ENCODE data around the gene DKK3.

DKK3 gene

DNA sequence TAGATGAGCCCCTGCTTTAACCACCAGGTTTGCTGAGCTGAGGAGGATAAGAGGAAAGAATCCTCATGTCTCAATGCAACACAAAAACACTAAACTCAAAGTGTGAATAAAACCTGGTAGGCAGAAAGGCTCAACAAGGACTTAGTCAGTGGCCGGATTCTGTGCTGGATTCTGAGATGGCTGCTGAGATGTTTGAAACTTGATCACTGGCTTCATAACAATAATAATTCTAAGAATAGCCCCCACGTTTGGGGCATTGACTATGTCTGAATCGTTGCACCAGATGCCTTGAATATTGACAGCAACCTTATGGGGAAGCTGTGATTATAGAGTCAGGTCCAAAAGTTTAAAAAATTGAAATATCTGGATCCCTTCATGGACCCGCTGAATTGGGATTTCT is 4.6 kb downstream of the DKK3 start:
- DNase-seq (ENCODE audit: low read depth in 3 of 3), result no peak

DNA sequence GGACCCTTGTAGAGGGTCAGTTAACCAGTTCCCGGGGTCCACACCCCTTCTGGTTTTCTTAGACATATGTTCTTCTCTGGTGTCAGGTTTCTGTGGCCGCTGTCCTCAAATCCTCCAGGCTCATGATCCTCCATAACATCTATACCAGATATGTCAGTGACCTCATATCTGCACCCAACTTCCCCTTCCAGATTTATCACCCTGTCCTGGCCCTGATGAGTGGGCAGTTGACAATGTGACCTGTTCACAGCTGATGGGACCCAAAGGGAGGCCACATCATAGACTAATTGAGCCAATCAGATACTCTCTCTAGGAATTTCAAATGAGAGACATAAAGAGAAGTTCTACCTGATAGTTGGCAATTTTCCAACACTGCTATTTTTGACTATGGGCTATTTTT is 5.1 kb downstream of the DKK3 start:
- no peak for DNase-seq (ENCODE audit: low read depth in 3 of 3)

DNA sequence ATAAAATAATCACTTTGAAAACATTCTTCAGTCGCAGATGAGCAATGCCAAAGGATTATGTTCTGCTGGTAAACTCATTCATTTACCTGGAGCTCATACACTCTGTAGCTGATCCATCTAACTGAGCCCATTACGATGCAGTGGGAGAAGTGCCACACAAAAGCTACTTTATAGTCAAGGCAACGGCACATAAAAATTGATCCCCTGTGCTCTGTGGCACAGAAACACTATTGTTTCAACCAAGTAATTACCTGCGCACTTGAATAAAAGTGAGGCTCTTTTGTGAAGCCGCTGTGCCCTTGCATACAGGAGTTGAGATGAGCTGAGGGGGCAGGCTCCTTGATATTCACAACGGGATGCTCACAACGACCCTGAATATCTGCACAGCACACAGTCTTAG is 7.2 kb downstream of the DKK3 start:
- DNase-seq (ENCODE audit: low read depth in 3 of 3), result no peak

DNA sequence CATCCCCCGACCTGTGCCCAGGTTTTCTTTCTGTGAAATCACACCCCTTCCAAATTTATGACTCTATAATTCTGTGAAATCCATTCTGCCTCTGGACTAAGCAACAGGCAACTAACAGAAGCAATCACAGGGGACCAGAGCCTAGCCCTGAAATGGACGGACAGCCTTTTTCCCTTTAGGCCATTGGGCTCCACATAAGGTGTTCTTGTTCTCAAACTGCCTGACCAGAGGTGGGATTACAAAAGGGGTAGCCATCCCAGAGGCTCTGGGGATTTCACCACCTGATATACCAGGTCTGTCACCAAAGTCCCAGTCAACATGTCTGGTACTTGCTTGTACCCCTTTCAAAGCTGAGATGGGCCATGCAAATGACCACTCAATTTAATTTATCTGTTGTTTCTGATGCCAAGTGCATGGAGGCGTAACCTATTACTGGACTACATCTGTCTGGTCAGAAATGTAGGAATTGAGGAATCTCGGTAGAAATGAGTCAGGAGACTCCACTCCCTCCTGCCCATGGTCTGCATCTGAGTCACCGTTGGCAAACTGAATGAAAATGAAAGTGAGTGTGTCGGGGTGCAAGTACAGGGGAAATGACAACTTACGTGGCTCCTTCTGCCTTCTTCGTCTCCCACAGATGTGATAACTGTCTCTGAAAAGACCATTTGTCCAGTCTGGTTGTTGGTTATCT is 10.2 kb downstream of the DKK3 start:
- DNase-seq (ENCODE audit: low read depth in 3 of 3), result no peak

DNA sequence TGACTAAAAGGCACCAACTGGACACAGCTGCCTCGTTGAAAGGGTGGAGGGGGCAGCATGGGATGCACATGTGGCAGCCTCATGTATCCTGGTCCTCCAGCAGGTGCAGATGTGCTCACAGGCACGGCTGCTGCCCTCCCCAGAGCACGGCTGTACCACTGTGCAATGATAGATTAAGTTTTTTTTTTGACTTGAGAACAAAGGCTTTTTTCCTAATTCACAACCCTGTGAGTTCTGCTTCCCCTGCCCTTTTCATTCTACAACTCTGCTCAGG is 11.4 kb downstream of the DKK3 start:
- DNase-seq (ENCODE audit: low read depth in 3 of 3), result no peak

DNA sequence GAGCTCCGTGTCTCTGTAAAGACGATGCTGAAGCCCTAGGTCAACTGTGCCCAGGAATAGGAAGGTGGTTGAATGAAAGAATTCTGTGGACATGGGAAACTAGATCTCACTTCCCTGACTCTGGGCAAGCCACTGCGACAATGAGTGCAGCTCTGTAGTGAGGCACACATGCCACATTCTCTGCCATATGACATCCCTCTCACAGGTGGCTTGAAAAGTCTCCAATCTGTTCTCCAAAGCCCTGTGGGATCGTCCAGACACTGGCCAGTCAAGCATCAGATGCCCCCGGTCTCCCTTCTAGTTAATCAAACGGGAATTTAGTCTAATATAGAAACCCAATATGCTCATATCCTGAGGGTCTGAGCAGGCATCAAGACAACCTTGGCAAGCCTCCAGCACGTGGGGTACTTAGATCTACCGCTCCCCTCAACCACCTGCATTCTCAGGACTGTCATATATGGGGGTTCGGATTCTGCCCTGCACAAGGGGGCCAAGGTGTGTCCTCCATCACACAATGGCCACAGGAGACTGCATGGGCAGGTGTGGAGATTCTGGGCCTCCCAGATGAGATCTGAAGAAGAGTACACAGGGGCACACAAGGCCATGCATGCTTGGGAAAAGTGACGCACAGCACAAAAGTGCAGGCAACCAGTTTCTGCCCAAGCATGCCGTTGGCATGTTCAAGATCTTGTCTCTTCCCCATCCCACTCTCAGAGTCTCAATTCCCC is 11.9 kb downstream of the DKK3 start:
- DNase-seq (ENCODE audit: low read depth in 3 of 3), result no peak

DNA sequence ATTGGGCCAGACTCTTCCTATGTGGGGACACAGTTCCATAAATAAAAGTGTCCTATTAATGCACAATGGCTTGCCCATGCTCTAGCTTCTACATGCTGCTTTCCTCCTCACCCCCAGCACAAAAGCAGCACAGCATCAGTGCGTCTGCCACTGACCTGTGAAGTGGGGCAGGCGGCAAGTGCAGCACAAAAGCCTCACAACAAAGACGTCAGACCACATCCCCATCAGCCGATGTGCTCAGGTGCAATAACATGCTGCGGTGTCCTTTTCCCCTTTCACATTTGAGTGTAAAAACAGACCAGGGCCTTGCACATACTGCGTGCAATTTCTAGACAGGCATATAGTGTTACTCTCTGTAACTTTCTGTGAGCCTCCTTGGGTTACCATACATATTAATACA is 12.8 kb downstream of the DKK3 start:
- DNase-seq (ENCODE audit: low read depth in 3 of 3), result no peak

DNA sequence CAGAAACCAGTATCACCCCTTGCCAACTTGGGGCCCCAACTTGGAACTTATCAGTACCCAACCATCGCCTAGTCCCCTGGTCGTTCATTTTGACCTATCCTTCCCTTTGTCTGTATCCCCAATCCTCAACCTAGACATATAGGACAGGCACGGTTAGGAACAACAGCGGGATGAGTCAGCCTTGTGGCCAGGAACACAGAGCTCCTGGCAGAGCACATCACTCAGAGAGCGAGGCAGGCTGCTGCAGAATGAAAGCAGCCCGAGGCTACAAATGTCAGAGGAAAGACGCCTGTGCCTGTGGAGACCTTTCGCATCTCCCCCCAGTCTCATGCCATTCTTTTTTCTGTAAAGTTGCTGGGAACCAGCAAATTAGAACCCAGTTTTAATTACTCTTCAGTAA is 14.6 kb downstream of the DKK3 start:
- DNase-seq (ENCODE audit: low read depth in 3 of 3), result no peak

DNA sequence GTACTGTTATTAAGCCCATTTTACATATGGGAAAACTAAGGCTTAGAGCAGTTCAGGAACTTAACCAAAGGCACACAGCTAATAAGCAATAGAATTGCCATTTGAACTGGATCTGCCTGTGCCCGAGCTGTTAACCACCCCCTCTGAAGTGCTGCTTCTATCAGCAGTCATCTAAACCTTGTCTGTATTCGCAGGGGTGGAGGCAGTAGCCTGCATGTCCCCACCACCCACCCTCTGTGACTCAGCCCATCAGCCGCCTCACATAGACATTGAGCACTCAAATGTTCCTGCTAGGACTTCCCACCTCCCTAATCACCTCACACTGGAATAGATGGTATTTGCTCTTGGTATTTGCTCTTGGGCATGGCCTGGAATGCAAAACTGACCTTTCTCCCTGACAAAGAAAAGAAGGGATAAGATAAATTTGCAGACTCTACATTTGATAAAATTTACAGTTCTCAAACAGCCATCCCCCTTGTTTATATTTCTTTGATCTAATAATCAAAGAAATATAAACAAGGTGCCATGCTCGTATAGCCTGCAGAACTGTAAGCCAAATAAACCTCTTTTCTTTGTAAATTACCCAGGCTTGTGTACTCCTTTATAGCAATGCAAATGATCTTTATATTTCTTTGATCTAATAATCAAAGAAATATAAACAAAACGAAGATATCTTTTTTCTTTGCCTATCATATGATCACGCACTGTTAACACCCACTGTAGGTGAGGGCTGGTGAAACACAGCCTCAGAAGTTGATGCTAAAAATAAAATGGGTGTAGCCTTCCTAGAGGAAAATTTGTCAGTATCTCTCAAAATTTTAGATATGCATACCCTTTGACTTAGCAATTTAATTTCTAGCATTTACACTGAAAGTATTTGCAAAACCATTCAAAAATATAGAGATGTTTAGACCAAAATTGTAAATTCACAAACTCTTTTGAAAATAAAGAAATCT is 15.9 kb downstream of the DKK3 start:
- DNase-seq (ENCODE audit: low read depth in 3 of 3), result no peak

DNA sequence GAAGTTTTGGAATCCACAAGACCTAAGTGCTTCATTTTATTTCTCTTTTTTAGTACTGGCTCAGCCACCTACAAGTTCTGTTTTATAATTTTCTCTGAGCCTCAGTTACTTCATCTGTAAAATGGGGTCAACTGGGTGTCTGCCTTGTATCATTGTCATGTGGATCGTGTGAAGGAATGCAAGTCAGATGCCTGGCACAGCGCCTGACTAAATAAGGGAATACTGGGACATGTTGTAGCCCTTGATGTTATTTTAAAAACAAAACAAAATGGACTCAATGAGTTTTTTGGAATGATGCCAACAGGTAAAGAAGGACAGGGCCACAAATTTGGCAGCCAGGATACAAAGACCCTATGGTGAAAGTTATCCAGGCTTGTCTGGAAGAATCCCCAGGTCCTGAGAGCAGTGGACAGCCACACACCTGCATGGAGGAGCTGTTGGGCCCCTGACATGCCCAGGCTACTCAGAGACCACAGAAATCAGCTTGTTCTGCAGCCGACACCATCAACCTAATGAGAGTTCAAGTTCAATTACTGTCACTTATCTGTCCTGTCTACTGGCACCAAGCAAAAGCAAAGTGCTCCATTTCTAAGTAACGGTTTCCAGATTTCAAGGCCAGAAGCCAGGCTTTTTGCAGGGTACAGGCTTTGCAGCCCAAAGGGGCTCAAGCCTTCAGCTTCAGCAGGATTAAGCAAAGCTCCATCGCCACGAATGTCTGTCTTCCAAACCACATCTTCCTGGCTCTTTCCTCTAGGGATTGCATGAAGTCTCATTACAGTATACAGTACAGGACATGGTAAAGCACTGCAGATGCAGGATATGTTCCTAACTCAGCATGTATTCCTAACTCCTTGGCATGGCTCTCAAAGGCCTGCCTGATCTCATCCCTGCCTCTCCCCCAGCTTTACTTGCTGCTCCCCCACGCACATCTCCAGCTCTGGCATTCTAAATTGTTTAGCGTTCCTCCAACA is 18.4 kb downstream of the DKK3 start:
- DNase-seq (ENCODE audit: low read depth in 3 of 3), result no peak

DNA sequence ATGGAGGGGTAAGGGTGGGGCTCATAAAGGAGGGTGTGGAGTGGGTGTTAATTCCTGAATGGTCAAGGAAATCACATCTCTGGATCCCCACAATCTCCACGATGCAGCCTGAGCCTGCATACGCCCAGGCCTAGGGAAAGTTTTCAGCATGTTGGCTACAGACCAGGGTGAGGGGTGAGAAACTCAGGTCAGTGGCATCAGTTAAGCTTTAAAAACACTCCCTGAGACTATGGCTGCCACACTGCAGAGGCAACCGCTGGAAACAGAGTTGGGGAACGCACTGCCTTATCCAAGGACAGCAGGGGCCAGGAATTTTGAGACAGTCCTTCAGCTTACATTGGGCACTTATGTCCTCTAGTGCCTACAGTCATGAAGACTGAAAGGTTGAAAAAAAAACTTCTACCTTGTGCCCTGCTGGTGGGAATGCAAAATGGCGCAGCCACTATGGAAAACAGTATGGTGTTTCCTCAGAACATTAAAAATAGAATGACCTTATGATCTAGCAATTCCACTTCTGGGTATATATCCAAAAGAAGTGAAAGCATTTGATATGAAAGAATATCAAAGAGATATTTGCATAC is 19.7 kb downstream of the DKK3 start:
- no peak for DNase-seq (ENCODE audit: low read depth in 3 of 3)

DNA sequence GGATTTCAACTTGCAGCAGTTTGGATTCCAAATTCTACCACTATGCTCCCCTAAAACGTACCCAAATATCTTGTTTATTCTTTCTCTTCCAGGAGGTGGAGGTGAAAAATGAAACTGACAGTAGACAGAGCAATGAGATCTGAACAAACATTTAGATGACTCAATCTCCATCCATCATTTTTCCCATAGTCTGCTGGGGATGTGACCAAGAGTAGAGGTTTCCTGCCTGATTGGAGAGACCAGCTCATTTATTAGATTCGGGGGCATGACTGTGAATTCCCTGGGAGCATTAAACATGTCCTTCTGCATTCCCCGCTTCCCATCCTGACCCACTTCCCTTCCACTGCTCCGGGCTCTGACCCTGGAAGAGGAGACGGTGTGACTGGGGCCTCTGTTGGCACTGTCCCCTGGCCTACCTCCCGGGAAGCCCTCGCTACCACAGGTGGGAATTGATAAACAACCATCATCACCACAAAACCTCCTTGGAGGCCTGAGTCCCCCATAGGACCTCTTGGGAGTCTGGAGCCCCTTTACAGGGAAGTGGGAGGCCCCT is 20.3 kb downstream of the DKK3 start:
- no peak for DNase-seq (ENCODE audit: low read depth in 3 of 3)

DNA sequence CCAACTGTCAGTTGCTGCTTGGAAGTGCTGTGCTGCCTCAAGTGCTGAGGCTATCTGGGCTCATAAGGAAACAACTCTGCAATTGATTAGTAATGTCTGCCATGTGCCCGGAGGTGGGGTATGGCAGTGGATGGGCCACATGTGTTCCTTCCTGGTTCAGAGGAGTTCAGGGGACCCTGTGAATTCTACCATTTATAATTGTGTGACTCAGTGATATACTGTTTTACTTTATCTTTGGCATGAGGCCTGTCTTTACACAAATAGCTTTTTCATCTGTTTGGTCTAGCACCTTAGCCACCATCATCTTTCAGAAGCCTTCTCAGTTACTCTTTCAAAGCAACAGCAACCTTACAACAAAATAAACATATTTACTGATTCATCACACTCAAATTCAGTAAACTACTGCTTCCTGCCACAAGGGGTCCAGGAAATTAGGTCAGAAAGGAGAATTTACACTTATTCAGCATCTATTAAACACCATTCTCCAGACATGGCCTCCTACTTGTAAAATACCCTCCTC is 20.9 kb downstream of the DKK3 start:
- no peak for DNase-seq (ENCODE audit: low read depth in 3 of 3)

DNA sequence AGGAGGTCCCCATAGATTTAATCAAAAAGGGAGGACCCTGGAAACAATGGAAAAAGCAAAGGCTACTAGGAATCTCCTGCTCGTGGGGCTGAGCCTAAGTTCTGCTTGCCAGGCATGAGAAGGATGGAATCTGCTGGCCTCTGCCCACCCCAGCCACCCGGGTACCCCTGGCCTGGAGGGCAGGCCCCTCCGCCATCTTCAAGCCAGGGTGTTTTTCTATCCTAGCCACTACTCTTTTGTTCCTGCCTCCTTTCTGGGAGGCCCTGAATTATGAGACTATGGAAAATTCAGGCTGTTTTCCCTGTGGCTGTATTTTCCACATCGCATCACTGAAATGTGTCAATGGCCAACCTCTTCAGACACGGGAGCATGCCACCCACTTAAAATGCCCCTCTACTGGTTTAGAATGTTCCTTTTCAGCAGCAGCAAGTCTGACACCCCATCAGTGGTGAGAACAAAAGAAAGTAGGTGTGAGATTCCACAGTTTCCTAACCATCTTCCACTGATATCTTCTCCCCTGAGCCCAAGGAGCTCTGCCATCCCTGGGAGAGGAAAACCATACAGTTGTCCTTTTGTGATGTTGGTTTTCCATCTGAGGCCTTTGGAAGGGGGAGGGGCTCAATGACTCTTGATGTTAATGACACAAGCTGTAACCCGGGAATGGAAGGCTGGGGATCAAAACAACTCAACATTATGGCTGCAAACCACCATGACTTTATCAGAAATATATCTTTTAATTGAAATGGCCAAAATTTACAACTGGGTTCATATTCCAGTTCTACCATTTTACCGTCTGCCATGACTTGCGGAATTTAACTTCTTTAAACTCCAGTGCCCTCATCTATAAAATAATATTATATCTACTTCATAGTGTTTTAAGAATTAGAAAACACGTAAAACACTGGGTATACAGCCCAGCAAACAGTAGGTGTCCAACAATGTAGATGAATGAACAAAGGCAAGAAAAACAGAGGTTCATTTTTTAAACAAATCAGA is 22.2 kb downstream of the DKK3 start:
- DNase-seq (ENCODE audit: low read depth in 3 of 3), result no peak

DNA sequence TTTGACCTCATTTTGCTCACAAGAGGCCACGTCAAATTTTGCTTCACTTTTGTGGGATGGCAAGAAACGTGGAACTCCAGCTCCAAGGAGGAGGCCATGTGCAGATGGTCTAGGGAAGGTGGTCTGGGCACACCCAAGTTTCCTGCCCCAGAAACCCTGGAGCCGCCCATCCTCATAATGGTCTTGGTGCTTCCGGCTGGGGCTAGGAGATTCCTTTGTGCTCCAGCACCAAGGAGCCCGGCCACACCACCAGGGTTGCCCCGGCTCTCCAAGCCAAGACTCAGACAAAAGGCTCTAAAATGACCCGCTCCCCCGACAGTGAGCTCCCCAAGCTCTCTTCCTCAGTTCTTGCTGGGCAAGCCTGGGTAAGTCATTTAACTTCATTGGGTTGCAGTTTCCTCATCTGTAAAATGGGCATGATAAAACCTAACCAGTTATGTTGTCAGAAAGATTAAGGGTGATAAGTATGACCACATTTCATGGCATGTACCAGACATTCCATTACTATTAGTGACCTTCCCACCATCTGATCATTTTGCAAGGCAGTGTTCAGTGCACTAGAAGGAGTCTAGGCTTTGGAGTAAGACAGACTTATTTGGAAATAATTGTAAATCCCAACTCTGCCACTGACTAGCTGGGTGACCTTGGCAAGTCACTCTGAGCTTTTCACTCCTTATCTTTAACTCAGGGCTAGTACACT is 23.3 kb downstream of the DKK3 start:
- DNase-seq (ENCODE audit: low read depth in 3 of 3), result no peak

DNA sequence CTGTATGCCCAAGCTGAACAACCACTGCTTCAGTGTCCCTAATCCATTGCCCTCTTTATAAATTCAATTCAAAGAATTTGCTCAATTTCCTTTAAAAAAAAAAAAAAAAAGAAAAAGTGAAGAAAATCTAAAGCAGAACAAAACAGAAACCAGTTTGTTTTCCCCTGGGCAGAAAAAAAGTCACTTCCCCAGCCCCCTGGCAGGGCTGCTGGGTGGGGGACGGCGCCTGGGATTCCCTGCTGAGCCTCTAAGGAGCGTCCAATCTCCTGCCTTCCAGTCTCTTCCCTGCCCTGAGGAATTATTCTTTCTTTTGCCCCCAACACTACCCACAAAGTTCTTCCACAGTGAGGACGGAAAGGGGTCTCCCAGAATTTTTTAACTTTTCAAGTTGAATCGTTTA is 23.9 kb downstream of the DKK3 start:
- no peak for DNase-seq (ENCODE audit: low read depth in 3 of 3)

DNA sequence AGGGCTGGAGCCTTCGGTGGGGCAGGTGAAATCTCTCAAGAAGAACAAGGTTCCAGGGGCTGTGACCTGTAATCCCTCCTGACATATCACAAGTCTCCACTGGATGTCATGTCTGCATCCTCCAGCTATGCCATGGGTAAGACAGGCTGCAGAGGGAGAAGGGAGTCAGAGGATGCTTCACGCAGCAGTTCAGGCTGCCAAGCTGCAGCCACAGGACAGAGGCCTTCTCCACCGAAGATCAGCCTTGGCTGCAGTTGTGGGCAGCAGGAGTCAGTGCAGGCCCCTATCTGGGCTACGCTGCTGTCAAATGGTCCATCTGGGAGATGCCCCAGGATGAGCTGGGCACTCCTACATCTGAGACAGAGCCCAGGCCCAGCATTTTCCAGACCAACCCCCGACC is 25.0 kb downstream of the DKK3 start:
- no peak for DNase-seq (ENCODE audit: low read depth in 3 of 3)

DNA sequence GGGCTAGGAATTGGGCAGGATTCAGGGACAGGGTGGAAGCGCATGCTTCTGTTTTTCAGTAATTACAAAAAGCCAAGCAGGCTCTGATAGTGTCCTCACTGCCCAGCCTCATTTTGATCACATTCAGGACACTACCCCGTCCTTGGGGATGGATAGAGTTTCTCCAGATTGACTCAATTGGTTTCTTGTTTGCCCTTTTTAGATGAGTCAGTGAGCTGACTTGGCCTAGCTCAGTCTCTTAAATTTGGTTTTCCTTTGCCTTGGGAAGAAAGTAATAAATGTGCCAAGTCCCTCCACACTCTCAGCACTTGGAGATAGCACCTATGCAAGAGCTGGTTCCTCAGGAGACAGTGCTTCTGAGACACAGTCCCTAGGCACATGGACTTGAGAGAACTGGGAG is 25.5 kb downstream of the DKK3 start:
- DNase-seq (ENCODE audit: low read depth in 3 of 3), result no peak

DNA sequence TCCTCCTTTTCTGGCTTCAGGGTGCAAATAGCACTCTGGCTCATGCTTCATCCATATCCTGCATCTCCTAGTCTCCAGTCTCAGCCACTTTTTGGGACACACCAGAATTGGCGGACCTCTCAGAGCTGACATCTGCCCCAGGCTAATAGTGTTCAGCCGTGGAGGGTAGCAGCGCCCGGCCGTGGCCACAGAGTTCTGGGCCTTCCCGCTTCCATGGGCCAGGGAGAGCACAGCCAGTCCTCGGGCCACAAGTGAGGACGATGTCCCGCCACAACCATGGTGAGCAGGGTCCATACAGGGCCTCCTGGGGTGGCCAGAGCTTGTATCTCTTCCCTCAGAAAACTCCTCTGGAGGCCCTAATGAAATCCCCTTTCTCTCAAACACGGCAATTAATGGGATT is 26.0 kb downstream of the DKK3 start:
- DNase-seq (ENCODE audit: low read depth in 3 of 3), result no peak
